ENCODE data around the gene TXNDC5. TPM values are rescaled to one million over a fixed set of nuclear protein-coding genes. Genes with fewer than 3 reads are reported as not detected.

The TXNDC5 gene
- total RNA-seq, 4 donors from 2014 or later, result 130 to 212 (median 182) TPM

DNA sequence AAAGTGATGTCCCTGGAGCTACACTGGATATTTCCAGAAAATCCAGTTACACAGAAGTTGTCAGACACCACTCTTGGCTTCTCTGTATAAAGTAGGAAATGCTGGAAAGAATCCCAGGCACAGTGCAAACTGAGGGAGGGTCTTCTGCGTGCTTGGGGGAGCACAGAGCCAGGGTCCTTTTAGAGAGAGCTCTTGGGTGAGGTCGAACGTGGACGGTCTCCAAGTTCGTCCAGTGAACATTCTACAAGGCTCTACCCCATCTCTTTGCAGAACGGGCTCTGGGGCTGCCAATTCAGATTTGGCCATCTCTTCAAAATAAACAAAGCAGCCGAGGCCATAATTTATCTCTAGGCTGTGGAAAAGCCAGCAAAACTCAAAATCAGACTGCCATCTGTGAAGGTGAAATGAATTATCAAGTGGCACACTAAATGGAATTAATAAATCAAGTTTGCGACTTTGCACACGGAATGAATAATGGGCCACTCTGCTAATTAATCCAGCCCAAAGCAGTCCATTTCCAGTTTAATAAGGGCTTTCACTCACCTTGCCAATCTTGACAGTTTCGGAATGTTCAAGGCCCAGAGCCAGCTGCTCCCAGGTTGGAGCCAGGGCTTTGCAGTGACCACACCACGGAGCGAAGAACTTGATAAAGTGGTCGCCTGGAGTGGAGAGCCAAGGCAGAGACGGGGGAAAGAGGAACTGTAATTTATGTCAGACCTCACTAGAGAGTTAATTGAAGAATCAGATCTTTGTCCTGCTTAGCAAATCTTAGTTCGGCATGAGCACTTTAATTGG is 19.3 kb downstream of the TXNDC5 start:
- TF ChIP-seq, protein P1, sequence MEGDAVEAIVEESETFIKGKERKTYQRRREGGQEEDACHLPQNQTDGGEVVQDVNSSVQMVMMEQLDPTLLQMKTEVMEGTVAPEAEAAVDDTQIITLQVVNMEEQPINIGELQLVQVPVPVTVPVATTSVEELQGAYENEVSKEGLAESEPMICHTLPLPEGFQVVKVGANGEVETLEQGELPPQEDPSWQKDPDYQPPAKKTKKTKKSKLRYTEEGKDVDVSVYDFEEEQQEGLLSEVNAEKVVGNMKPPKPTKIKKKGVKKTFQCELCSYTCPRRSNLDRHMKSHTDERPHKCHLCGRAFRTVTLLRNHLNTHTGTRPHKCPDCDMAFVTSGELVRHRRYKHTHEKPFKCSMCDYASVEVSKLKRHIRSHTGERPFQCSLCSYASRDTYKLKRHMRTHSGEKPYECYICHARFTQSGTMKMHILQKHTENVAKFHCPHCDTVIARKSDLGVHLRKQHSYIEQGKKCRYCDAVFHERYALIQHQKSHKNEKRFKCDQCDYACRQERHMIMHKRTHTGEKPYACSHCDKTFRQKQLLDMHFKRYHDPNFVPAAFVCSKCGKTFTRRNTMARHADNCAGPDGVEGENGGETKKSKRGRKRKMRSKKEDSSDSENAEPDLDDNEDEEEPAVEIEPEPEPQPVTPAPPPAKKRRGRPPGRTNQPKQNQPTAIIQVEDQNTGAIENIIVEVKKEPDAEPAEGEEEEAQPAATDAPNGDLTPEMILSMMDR (IDR thresholded peaks at IDR 0.05), result no peak
- ATAC-seq (ENCODE audit: low FRiP score) (no peak), DNase-seq (ENCODE audit: low spot score) (no peak)

DNA sequence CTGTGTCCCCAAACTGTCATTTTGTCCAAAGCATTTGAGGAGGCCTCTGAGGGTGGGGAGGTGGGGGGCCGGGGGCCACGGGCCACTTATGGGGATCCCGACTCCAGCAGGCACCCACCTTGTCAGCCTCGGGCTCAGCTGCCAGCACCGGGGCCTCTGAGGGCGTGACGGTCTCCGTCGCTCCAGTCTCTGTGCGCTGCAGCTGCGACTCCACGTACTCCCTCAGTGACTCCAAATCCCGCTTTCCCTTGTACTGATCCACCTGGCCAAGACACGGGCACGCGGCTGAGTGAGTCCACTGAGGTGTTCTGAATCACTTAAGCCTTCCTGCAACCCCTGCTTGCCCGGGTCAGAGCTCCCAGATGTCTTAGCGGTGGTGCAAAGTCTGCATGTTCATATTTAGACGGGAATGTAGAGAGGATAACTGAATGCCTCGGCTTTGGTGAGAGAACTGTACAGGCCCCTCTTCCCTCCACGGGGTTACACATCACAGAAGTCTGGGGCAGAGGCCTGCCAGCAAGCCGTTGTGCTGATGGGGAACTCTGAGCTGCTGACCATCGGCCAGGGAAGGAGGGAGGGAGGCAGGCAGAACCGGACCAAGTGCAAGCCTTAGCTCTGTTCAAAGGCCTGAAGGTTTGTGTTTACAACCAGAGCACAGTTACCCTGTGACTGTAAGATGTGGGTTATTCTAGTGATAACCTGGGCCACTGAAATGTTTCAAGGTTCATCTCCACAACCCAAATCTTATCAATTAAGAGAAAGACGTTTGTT is 21.8 kb downstream of the TXNDC5 start:
- DNase-seq (ENCODE audit: low spot score), result no peak
- TF ChIP-seq, protein P1 (IDR thresholded peaks at IDR 0.05), result no peak
- ATAC-seq (ENCODE audit: low FRiP score), result no peak

DNA sequence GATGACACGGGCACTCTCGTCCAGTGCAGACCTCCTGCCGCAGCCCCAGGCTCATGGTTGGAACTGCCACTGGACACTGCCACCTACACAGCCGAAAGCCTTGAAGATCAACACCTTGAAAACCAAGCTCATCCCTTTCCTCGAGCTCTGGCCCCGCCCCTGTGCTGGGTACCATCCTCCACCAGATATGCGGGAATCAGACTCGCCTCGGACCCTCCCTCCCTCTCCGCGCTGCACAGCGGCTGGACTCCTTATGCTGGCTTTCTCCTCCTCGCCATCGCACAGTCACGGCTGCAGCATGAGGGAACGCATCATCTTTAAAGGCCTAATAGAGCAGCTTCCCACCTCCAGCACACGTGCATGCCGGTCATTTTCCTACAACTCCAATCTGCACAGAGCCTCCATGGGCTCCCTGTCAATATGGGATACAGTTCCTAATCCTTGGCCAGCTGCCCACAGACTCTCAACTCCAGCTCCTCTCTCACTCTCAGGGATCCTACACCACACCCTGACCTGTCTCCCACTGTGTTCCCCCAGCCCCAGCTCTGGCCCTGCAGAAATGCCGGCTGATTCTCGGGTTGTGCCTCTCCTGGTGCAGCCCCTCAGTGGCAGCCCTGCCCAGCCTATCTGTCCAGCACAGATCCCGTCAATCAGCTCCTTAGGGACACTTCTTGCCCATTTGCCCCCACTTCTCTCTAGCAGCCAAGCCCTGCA is 23.2 kb downstream of the TXNDC5 start:
- TF ChIP-seq, protein P1 (IDR thresholded peaks at IDR 0.05), result no peak
- no peak for ATAC-seq (ENCODE audit: low FRiP score)
- DNase-seq (ENCODE audit: low spot score), result no peak

DNA sequence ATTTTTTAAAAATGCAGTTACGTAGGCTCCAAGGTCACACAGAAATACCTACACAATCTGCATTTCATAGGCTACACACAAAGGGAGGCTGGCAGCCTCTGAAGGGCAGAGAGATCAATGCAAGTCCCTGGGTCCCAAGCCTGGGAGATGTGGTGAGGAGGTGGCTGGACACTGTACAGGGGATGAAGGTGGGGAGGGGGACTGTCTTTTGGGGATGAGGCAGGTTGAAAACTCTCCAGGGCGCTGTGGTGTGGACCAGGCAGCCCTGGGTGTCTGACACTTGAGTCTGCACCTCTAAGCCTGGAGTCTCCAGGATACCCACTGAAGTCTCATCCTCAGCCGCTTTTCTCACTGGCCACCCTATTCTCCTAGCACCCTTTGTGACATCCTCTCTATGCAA is 24.5 kb downstream of the TXNDC5 start:
- DNase-seq (ENCODE audit: low spot score) (no peak), ATAC-seq (ENCODE audit: low FRiP score) (no peak)
- TF ChIP-seq, protein P1 (IDR thresholded peaks at IDR 0.05), result no peak

DNA sequence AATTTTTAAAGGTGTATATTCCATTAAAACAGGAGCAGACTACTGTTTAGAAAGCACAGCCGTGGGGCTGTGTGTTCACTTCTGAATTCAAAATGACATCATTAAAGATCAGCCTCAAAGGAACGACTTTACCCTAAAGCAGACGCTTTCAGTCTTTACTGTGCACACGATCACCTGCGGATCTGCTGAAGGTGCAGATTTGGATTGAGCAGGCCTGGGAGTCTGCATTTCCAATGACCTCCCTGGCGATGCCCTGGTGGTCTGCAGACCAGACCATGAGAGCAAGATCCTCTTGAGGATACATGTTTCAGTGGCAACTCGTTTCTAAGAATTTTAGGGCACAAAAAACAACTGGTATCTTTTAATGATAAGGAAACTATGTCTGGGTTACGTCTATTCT is 27.2 kb downstream of the TXNDC5 start:
- TF ChIP-seq, protein P1 (IDR thresholded peaks at IDR 0.05), result no peak
- DNase-seq (ENCODE audit: low spot score) (no peak), ATAC-seq (ENCODE audit: low FRiP score) (no peak)

DNA sequence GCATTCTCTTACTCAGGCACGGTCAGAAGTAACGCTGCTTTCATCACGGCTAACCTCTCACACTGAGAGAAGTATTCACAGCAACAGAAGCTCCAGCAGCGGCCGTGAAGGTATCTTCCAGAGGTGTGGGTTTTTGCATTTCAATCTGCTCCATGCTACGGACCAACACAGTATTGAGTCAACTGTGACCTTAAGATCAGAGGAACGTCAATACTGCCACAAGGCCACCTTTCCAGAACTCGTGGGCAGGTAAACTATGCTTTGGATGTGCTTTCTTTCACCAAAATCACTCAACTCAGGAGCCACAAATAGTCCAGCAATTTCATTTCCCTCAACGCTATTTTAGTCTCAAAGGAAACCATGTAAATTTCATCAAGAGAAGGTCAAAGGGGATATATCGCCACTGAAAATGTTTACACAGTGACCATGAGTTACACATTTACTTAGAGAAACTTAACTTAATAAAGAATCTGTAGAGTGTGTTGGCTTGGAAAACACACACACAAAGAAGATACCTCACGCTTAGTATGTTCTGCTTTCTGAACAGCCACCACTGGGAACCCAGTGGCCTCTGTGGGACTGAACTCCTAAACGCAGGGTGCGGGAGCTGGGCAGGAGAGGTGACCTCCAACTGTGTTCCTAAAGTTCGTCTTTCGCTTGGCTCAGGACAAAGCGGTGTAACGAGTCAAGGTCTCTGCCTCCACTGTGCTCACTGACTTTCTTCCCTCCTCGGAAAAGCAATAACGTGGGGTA is 27.9 kb downstream of the TXNDC5 start:
- TF ChIP-seq, protein P1 (IDR thresholded peaks at IDR 0.05), result no peak
- no peak for DNase-seq (ENCODE audit: low spot score)
- ATAC-seq (ENCODE audit: low FRiP score), result no peak

All from omental fat pad (tissue), 4 donors.